ENCODE results near the gene HDDC2. TPM values are rescaled to one million over a fixed set of nuclear protein-coding genes. Genes with fewer than 3 reads are reported as not detected.
"Not testable (repeated sequence)": the region's sequence is repeated elsewhere in the genome, so short reads cannot be mapped to it uniquely, and the experiment has no call there.

The HDDC2 gene
- total and polyA plus RNA-seq, 2 experiments from 2014 or later, result 70.6 to 110 TPM

DNA sequence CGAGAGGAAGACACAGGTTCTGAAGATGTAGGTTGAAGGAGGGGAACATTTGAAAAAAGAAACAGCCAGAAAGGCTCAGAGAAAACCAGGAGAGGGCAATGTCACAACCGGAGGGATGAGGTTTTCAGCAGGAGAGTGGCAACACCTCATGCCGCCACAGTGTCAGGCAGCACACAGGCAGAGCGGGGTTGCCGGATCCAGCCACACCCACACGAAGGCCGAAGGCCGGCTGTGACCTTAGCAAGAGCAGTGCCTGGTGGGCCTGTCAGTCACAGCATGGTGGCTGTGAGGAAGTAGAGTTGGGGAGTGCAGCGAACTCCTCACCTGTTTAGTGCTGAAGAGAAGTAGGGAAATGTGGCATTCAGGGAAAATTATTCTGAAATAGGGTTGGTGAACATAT lies 14.0 kb downstream of the HDDC2 start:
- Histone ChIP-seq H3K36me3 (replicated peaks; ENCODE audit: insufficient read depth, low read depth) (peaks cover under 1% of the 10 kb centered on the region), H3K4me1 (ENCODE audit: insufficient read depth) (no peaks in the 10 kb centered on the region), H3K4me3 (no peak overlapping the region), H3K27ac (no peak overlapping the region), H2AFZ (no peak overlapping the region), H3K79me2 (peaks cover 28% of the 10 kb centered on the region), H4K20me1 (ENCODE audit: insufficient read depth, poor library complexity, severe bottlenecking) (no peaks in the 10 kb centered on the region), H3K27me3 (no peaks in the 10 kb centered on the region), H3K9me3 (ENCODE audit: low read depth) (peaks cover 7% of the 10 kb centered on the region), H3K9me2 (replicated peaks; ENCODE audit: insufficient read depth) (no peaks in the 10 kb centered on the region), H3K4me2 (no peak overlapping the region)
- DNase-seq (ENCODE audit: low spot score), result no peak
- TF ChIP-seq EZH2phosphoT487 (IDR thresholded peaks at IDR 0.05; ENCODE audit: low read depth, severe bottlenecking, unreplicated experiment) (no peak), EZH2 (IDR thresholded peaks at IDR 0.05; ENCODE audit: borderline replicate concordance) (no peak)
- TF ChIP-seq, protein P1, sequence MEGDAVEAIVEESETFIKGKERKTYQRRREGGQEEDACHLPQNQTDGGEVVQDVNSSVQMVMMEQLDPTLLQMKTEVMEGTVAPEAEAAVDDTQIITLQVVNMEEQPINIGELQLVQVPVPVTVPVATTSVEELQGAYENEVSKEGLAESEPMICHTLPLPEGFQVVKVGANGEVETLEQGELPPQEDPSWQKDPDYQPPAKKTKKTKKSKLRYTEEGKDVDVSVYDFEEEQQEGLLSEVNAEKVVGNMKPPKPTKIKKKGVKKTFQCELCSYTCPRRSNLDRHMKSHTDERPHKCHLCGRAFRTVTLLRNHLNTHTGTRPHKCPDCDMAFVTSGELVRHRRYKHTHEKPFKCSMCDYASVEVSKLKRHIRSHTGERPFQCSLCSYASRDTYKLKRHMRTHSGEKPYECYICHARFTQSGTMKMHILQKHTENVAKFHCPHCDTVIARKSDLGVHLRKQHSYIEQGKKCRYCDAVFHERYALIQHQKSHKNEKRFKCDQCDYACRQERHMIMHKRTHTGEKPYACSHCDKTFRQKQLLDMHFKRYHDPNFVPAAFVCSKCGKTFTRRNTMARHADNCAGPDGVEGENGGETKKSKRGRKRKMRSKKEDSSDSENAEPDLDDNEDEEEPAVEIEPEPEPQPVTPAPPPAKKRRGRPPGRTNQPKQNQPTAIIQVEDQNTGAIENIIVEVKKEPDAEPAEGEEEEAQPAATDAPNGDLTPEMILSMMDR (IDR thresholded peaks at IDR 0.05; ENCODE audit: poor library complexity), result no peak
- WGBS (ENCODE audit: low lambda C conversion rate, missing lambda C conversion rate), result 91% methylated on average over 9 of the region's 9 CpGs

DNA sequence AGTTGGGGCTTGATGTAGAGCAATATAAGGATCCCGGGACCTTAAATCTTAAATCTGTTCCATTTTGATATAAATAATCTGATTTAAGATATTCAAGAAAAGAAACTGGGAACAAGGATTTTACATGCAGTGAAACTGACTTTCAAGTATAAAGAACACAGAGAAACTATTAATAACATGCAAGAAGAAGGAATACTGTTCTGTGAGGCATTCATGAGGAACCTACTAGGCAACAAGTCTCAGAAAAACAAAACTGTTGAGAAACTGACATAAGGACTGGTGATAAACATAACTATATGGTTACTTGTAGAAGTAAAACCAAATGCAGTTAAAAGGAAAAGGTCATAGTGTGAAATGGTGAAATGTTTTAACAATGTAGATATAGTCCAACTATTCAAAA lies 15.8 kb downstream of the HDDC2 start:
- Histone ChIP-seq H3K27me3 (no peaks in the 10 kb centered on the region), H3K79me2 (peaks cover 33% of the 10 kb centered on the region), H3K9me3 (ENCODE audit: low read depth) (peaks cover 7% of the 10 kb centered on the region), H3K9me2 (replicated peaks; ENCODE audit: insufficient read depth) (no peaks in the 10 kb centered on the region), H3K36me3 (replicated peaks; ENCODE audit: insufficient read depth, low read depth) (no peaks in the 10 kb centered on the region), H2AFZ (no peak overlapping the region), H3K4me3 (no peak overlapping the region), H3K27ac (no peak overlapping the region), H4K20me1 (ENCODE audit: insufficient read depth, poor library complexity, severe bottlenecking) (no peaks in the 10 kb centered on the region), H3K4me1 (ENCODE audit: insufficient read depth) (no peaks in the 10 kb centered on the region), H3K4me2 (no peak overlapping the region)
- WGBS (ENCODE audit: low lambda C conversion rate, missing lambda C conversion rate), result 97% methylated on average over 1 of the region's 1 CpG
- TF ChIP-seq EZH2phosphoT487 (IDR thresholded peaks at IDR 0.05; ENCODE audit: low read depth, severe bottlenecking, unreplicated experiment), result no peak
- TF ChIP-seq, protein P1 (IDR thresholded peaks at IDR 0.05; ENCODE audit: poor library complexity), result no peak
- no peak for TF ChIP-seq EZH2 (IDR thresholded peaks at IDR 0.05; ENCODE audit: borderline replicate concordance)
- DNase-seq (ENCODE audit: low spot score), result no peak

DNA sequence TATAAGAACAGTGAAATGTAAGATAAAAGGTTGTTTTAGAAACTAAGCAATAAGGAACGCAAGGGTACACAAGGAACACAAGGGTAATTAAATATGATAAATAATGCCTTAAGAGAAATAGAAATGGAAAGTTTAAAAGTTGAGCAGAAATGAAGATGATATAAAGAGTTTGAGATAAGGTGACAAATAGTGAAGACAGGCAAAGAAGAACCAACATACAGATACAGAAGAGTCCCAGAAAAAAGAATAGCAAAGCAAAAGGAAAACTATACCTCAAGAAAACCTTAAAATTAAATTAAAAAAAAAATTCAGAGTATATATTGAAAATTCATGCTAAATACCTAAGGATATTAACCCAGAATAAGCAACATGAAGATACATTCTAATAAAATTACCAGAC lies 16.4 kb downstream of the HDDC2 start:
- no peaks in the 10 kb centered on the region for H4K20me1 ChIP-seq (ENCODE audit: insufficient read depth, poor library complexity, severe bottlenecking)
- WGBS (ENCODE audit: low lambda C conversion rate, missing lambda C conversion rate), result 97% methylated on average over 1 of the region's 1 CpG

DNA sequence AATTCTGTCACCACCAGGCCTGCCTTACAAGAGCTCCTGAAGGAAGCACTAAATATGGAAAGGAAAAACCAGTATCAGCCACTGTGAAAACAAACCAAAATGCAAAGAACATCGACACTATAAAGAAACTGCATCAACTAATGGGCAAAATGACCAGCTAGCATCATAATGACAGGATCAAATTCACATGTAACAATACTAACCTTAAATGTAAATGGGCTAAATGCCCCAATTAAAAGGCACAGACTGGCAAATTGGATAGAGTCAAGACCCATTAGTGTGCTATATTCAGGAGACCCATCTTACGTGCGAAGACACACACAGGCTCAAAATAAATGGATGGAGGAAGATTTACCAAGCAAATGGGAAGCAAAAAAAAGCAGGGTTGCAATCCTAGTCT lies 19.3 kb downstream of the HDDC2 start:
- H4K20me1 ChIP-seq (ENCODE audit: insufficient read depth, poor library complexity, severe bottlenecking); H3K27ac ChIP-seq; H3K4me2 ChIP-seq; H3K36me3 ChIP-seq (replicated peaks; ENCODE audit: insufficient read depth, low read depth); H3K4me1 ChIP-seq (ENCODE audit: insufficient read depth); H2AFZ ChIP-seq; H3K9me2 ChIP-seq (replicated peaks; ENCODE audit: insufficient read depth); H3K4me3 ChIP-seq; H3K27me3 ChIP-seq; H3K9me3 ChIP-seq (ENCODE audit: low read depth); DNase-seq (ENCODE audit: low spot score): not testable (repeated sequence)
- 98% methylated on average over 3 of the region's 3 CpGs for WGBS (ENCODE audit: low lambda C conversion rate, missing lambda C conversion rate)
- H3K79me2 ChIP-seq, result peaks cover 33% of the 10 kb centered on the region

More for the DNA sequence above, 16.4 kb downstream of the HDDC2 start:
- no peak overlapping the region for H2AFZ ChIP-seq
- H3K9me3 ChIP-seq (ENCODE audit: low read depth), result peaks cover 7% of the 10 kb centered on the region
- H3K4me2 ChIP-seq, result no peak overlapping the region
- H3K9me2 ChIP-seq (replicated peaks; ENCODE audit: insufficient read depth), result no peaks in the 10 kb centered on the region
- H3K4me3 ChIP-seq, result no peak overlapping the region
- no peak overlapping the region for H3K27ac ChIP-seq
- H3K4me1 ChIP-seq (ENCODE audit: insufficient read depth), result no peaks in the 10 kb centered on the region
- no peak for DNase-seq (ENCODE audit: low spot score)
- H3K27me3 ChIP-seq, result no peaks in the 10 kb centered on the region
- H3K79me2 ChIP-seq, result peaks cover 33% of the 10 kb centered on the region
- no peaks in the 10 kb centered on the region for H3K36me3 ChIP-seq (replicated peaks; ENCODE audit: insufficient read depth, low read depth)
- TF ChIP-seq EZH2 (IDR thresholded peaks at IDR 0.05; ENCODE audit: borderline replicate concordance) (no peak), EZH2phosphoT487 (IDR thresholded peaks at IDR 0.05; ENCODE audit: low read depth, severe bottlenecking, unreplicated experiment) (no peak)
- TF ChIP-seq, protein P1 (IDR thresholded peaks at IDR 0.05; ENCODE audit: poor library complexity), result no peak

DNA sequence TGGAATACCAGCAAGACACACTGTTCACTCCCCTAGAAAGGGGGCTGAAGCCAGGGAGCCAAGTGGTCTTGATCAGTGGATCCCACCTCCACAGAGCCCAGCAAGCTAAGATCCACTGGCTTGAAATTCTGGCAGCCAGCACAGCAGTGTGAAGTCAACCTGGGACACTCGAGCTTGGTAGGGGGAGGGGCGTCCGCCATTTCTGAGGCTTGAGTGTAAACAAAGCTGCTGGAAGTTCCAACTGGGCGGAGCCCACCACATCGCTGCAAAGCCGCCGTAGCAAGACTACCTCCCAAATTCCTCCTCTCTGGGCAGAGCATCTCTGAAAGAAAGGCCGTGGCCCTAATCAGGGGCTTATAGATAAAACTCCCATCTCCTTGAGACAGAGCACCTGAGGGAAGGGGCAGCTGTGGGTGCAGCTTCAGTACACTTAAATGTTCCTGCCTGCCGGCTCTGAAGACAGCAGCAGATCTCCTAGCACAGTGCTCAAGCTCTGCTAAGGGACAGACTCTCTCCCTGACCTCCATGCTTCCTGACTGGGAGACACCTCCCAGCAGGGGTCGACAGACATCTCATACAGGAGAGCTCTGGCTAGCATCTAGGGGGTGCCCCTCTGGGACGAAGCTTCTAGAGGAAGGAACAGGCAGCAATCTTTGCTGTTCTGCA lies 21.3 kb downstream of the HDDC2 start:
- H3K4me3 ChIP-seq; H3K4me1 ChIP-seq (ENCODE audit: insufficient read depth); H3K9me2 ChIP-seq (replicated peaks; ENCODE audit: insufficient read depth); H4K20me1 ChIP-seq (ENCODE audit: insufficient read depth, poor library complexity, severe bottlenecking); H3K9me3 ChIP-seq (ENCODE audit: low read depth); DNase-seq (ENCODE audit: low spot score); H3K4me2 ChIP-seq; H2AFZ ChIP-seq; H3K27ac ChIP-seq; H3K36me3 ChIP-seq (replicated peaks; ENCODE audit: insufficient read depth, low read depth); H3K27me3 ChIP-seq: not testable (repeated sequence)
- H3K79me2 ChIP-seq, result peaks cover 22% of the 10 kb centered on the region
- WGBS (ENCODE audit: low lambda C conversion rate, missing lambda C conversion rate), result 85% methylated on average over 11 of the region's 11 CpGs
